ENCODE data around the gene PML.

PML gene, protein sequence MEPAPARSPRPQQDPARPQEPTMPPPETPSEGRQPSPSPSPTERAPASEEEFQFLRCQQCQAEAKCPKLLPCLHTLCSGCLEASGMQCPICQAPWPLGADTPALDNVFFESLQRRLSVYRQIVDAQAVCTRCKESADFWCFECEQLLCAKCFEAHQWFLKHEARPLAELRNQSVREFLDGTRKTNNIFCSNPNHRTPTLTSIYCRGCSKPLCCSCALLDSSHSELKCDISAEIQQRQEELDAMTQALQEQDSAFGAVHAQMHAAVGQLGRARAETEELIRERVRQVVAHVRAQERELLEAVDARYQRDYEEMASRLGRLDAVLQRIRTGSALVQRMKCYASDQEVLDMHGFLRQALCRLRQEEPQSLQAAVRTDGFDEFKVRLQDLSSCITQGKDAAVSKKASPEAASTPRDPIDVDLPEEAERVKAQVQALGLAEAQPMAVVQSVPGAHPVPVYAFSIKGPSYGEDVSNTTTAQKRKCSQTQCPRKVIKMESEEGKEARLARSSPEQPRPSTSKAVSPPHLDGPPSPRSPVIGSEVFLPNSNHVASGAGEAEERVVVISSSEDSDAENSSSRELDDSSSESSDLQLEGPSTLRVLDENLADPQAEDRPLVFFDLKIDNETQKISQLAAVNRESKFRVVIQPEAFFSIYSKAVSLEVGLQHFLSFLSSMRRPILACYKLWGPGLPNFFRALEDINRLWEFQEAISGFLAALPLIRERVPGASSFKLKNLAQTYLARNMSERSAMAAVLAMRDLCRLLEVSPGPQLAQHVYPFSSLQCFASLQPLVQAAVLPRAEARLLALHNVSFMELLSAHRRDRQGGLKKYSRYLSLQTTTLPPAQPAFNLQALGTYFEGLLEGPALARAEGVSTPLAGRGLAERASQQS

DNA sequence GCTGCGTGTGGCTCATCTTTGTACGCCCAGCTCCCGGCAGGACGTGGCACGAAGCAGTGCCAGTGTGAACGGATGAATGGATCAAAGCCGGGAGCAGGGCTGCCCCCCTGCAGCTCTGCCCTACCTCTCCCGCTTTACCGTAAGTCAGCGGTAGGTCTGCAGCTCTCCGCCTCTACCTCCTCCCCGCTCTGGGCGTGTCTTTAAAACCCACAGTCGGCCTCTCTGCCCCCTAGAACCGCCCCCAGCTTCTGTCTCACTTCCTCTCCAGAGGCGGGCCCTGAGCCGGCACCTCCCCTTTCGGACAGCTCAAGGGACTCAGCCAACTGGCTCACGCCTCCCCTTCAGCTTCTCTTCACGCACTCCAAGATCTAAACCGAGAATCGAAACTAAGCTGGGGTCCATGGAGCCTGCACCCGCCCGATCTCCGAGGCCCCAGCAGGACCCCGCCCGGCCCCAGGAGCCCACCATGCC is at the start of gene PML:
Gene PML, plus strand, starts transcription at position 304 of the 471 bp plus-strand sequence. Its CDS starts 97 bp downstream, at position 401.
- H3K4me3 ChIP-seq (ENCODE audit: low read depth, low read length): peak within 1 kb of the TSS; percentile 92
- H3K9me3 ChIP-seq (ENCODE audit: control insufficient read depth, insufficient read depth, low read depth, low read length): no peaks in the 10 kb centered on the region
- peaks cover 19% of the 10 kb centered on the region for H3K4me1 ChIP-seq (ENCODE audit: control insufficient read depth, insufficient read depth, low read length)
- H3K27me3 ChIP-seq (ENCODE audit: control insufficient read depth, insufficient read depth, low read length): no peaks in the 10 kb centered on the region
- peak within 1 kb of the TSS; percentile 77 for H3K9ac ChIP-seq (ENCODE audit: low read length)
- no peak within 1 kb of the TSS for H3K27ac ChIP-seq (ENCODE audit: low read depth, low read length)
- H3K36me3 ChIP-seq (ENCODE audit: control insufficient read depth, insufficient read depth, low read length): peaks cover 18% of the 10 kb centered on the region

DNA sequence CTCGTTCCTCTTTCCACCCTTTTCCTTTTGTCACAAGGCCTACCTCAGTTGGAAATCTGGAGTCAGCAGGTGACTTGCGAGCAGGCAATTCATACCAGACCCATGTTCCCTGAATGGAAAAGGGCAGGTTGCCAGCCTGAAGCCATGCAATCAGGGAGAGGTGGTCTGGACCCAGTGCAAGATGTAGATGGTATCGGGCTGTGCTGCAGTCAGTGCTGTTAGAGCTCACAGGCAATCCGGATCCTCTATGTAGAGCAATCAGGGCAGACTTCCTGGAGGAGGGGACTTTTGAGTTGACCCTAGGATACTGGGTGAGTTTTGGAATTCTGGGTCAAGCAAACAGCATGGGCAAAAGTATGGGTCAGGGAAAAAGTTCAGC is 49.4 kb upstream of the PML start:
- H3K4me3 ChIP-seq (ENCODE audit: low read depth, low read length): no peak overlapping the region
- peaks cover 8% of the 10 kb centered on the region for H3K36me3 ChIP-seq (ENCODE audit: control insufficient read depth, insufficient read depth, low read length)
- no peaks in the 10 kb centered on the region for H3K9me3 ChIP-seq (ENCODE audit: control insufficient read depth, insufficient read depth, low read depth, low read length)

DNA sequence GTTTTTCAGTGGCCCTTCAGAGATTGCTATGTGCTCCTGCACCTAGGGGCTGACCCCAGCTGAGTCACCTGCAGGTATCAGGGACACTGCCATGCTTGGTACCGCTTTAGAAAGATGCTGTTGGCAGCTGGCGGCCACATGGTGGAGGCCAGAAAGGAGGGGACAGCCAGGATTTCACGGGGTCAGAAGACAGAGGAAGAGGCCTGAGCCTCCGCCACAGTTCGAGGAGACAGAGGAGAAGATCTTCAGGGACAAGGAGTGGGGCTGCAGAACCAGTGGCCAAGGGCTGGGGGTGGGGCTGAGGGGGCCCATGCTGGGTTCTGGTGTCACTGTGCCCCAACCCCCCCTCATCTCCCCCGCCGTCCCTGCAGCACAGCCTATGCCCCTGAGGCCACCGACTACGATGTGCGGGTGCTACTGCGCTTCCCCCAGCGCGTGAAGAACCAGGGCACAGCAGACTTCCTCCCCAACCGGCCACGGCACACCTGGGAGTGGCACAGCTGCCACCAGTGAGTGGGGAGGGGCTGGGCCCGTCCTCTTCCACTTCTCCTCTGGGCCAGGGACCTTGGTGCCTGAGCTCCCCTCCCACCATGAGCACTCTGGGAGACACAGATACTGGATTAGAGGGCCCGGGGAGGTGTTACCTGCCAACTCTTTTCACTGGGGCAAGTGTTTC is 48.3 kb upstream of the PML start:
- H3K27ac ChIP-seq (ENCODE audit: low read depth, low read length): no peak overlapping the region
- H3K27me3 ChIP-seq (ENCODE audit: control insufficient read depth, insufficient read depth, low read length): no peaks in the 10 kb centered on the region
- no peak overlapping the region for H3K4me3 ChIP-seq (ENCODE audit: low read depth, low read length)
- H3K9me3 ChIP-seq (ENCODE audit: control insufficient read depth, insufficient read depth, low read depth, low read length): no peaks in the 10 kb centered on the region
- peaks cover 24% of the 10 kb centered on the region for H3K4me1 ChIP-seq (ENCODE audit: control insufficient read depth, insufficient read depth, low read length)
- no peak overlapping the region for H3K9ac ChIP-seq (ENCODE audit: low read length)
- H3K36me3 ChIP-seq (ENCODE audit: control insufficient read depth, insufficient read depth, low read length): peaks cover 8% of the 10 kb centered on the region

More for the DNA sequence above, 49.4 kb upstream of the PML start:
- Histone ChIP-seq H3K27me3 (ENCODE audit: control insufficient read depth, insufficient read depth, low read length) (no peaks in the 10 kb centered on the region), H3K9ac (ENCODE audit: low read length) (no peak overlapping the region), H3K27ac (ENCODE audit: low read depth, low read length) (no peak overlapping the region), H3K4me1 (ENCODE audit: control insufficient read depth, insufficient read depth, low read length) (peaks cover 27% of the 10 kb centered on the region; the same call in 1 of the 2 replicates)

DNA sequence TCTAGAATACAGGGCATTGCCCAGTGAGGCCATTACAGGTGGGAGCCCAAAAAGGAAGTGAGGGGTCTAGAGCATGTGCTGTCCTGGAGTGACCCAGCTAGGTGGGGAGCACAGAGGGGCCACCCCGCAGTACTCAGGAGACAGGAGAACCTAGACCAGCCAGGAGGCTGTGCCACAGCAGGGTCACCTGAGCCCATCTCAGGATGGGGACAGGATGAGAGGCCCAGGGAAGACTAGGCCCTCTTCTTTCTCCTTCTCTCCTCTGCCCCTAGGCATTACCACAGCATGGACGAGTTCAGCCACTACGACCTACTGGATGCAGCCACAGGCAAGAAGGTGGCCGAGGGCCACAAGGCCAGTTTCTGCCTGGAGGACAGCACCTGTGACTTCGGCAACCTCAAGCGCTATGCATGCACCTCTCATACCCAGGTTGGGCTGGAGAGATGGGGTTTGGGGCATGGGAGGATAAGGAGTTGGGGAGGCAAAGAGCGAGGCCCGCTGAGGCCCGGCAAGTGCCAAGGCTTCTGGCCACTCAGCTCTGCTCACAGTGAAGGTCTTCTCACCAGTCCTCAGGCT is 47.6 kb upstream of the PML start:
- Histone ChIP-seq H3K9ac (ENCODE audit: low read length) (no peak overlapping the region), H3K4me3 (ENCODE audit: low read depth, low read length) (no peak overlapping the region), H3K36me3 (ENCODE audit: control insufficient read depth, insufficient read depth, low read length) (peaks cover 8% of the 10 kb centered on the region), H3K27me3 (ENCODE audit: control insufficient read depth, insufficient read depth, low read length) (no peaks in the 10 kb centered on the region), H3K27ac (ENCODE audit: low read depth, low read length) (no peak overlapping the region), H3K9me3 (ENCODE audit: control insufficient read depth, insufficient read depth, low read depth, low read length) (no peaks in the 10 kb centered on the region), H3K4me1 (ENCODE audit: control insufficient read depth, insufficient read depth, low read length) (peaks cover 25% of the 10 kb centered on the region)

DNA sequence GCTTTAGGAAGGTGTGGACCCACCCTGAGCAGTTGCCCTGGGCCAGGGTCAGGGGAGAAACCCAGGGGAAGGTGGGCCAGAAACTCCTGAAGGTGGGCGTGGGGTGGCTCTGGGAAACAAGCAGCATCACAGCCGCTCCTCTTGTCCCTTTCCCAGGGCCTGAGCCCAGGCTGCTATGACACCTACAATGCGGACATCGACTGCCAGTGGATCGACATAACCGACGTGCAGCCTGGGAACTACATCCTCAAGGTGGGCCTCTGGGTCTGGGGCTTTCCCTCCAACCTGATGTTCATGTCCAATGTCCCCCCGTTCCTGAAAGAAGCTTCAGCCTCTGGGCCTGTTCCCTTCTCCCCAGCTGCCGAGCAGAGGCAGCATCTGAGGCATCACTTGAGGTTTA is 46.9 kb upstream of the PML start:
- H3K4me1 ChIP-seq (ENCODE audit: control insufficient read depth, insufficient read depth, low read length): peaks cover 26% of the 10 kb centered on the region
- H3K27ac ChIP-seq (ENCODE audit: low read depth, low read length): no peak overlapping the region
- H3K4me3 ChIP-seq (ENCODE audit: low read depth, low read length): no peak overlapping the region
- H3K9me3 ChIP-seq (ENCODE audit: control insufficient read depth, insufficient read depth, low read depth, low read length): no peaks in the 10 kb centered on the region
- no peak overlapping the region for H3K9ac ChIP-seq (ENCODE audit: low read length)
- H3K27me3 ChIP-seq (ENCODE audit: control insufficient read depth, insufficient read depth, low read length): no peaks in the 10 kb centered on the region
- H3K36me3 ChIP-seq (ENCODE audit: control insufficient read depth, insufficient read depth, low read length): peaks cover 8% of the 10 kb centered on the region

DNA sequence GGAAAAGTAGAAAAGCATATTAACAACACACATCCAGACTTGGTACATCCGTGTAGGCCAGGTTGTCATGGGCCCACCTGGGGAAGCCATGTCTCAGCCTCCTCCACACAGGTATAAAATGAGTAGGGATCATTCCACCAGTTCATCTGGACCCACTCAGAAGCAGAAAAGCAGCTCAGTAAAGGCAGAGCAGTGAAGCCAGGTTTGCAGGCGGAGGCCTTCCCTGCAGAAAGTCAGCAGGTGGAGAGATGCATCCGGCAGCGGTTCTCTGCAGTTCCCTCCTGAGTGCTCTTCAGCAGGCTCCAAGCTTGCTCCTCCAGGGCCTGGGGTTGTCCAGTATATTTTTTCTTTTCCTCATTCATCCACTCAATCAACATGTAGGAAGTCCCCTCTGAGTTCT is 46.1 kb upstream of the PML start:
- Histone ChIP-seq H3K4me1 (ENCODE audit: control insufficient read depth, insufficient read depth, low read length) (peaks cover 26% of the 10 kb centered on the region), H3K27ac (ENCODE audit: low read depth, low read length) (no peak overlapping the region)

DNA sequence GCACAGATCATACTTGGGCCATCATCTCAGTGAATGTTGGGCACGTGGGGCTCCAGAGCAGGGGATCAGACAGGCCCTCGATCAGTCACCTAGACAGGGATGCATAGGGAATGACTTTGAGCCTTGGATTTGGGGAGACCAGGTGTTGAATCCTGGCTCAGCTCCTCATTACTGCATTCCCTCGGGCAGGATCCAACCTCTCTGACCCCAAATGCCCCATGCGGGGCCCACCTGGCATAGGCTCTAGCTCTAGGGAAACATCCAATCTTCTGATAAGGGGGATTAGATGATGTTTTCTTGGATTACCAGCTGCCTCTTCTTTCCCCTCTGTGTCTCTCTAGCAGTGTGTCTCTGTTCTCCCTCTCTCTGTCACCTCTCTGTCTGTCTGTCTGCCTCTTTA is 45.5 kb upstream of the PML start:
- H3K4me3 ChIP-seq (ENCODE audit: low read depth, low read length): no peak overlapping the region
- H3K9ac ChIP-seq (ENCODE audit: low read length): no peak overlapping the region
- H3K4me1 ChIP-seq (ENCODE audit: control insufficient read depth, insufficient read depth, low read length): peaks cover 24% of the 10 kb centered on the region
- no peaks in the 10 kb centered on the region for H3K27me3 ChIP-seq (ENCODE audit: control insufficient read depth, insufficient read depth, low read length)
- H3K9me3 ChIP-seq (ENCODE audit: control insufficient read depth, insufficient read depth, low read depth, low read length): no peaks in the 10 kb centered on the region
- H3K27ac ChIP-seq (ENCODE audit: low read depth, low read length): no peak overlapping the region
- H3K36me3 ChIP-seq (ENCODE audit: control insufficient read depth, insufficient read depth, low read length): peaks cover 8% of the 10 kb centered on the region

More for the DNA sequence above, 46.1 kb upstream of the PML start:
- Histone ChIP-seq H3K27me3 (ENCODE audit: control insufficient read depth, insufficient read depth, low read length) (no peaks in the 10 kb centered on the region), H3K9me3 (ENCODE audit: control insufficient read depth, insufficient read depth, low read depth, low read length) (no peaks in the 10 kb centered on the region), H3K36me3 (ENCODE audit: control insufficient read depth, insufficient read depth, low read length) (peaks cover 8% of the 10 kb centered on the region), H3K9ac (ENCODE audit: low read length) (no peak overlapping the region), H3K4me3 (ENCODE audit: low read depth, low read length) (no peak overlapping the region)

DNA sequence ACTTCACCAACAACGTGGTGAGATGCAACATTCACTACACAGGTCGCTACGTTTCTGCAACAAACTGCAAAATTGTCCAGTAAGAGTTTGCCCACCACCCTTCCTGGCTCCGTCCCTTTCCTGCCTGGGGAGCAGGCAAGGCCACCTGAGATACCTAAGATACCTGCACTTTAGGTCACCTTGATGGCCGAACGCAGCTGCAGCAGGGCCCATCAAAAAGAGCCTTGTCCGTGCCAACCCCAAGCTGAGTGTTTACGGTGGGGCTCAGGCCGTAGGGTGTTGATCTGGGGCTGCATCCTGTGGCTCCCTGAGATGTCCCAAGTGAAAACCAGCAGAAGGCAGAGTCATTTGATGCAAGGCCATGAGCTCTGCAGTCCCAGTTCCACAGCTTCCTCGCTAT is 45.0 kb upstream of the PML start:
- Histone ChIP-seq H3K36me3 (ENCODE audit: control insufficient read depth, insufficient read depth, low read length) (peaks cover 8% of the 10 kb centered on the region), H3K27me3 (ENCODE audit: control insufficient read depth, insufficient read depth, low read length) (no peaks in the 10 kb centered on the region), H3K27ac (ENCODE audit: low read depth, low read length) (no peak overlapping the region), H3K9ac (ENCODE audit: low read length) (no peak overlapping the region), H3K4me3 (ENCODE audit: low read depth, low read length) (no peak overlapping the region), H3K4me1 (ENCODE audit: control insufficient read depth, insufficient read depth, low read length) (peaks cover 20% of the 10 kb centered on the region), H3K9me3 (ENCODE audit: control insufficient read depth, insufficient read depth, low read depth, low read length) (no peaks in the 10 kb centered on the region)

DNA sequence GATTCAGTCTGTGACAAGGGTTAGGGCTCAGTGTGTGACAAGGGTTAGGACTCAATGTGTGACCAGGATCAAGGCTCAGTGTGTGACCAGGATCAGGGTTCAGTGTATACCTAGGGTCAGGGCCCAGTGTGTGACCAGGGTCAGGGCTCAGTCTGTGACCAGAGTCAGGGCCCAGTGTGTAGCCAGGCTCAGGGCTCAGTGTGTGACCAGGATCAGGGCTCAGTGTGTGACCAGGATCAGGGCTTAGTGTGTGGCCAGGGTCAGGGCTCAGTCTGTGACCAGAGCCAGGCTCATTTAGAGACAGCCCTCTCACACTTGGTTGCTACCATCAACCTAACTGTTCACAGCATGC is 44.1 kb upstream of the PML start:
- Histone ChIP-seq H3K27me3 (ENCODE audit: control insufficient read depth, insufficient read depth, low read length) (no peaks in the 10 kb centered on the region), H3K4me1 (ENCODE audit: control insufficient read depth, insufficient read depth, low read length) (peaks cover 18% of the 10 kb centered on the region), H3K27ac (ENCODE audit: low read depth, low read length) (no peak overlapping the region), H3K9me3 (ENCODE audit: control insufficient read depth, insufficient read depth, low read depth, low read length) (no peaks in the 10 kb centered on the region), H3K9ac (ENCODE audit: low read length) (peak overlapping the region; percentile 7), H3K36me3 (ENCODE audit: control insufficient read depth, insufficient read depth, low read length) (peaks cover 8% of the 10 kb centered on the region), H3K4me3 (ENCODE audit: low read depth, low read length) (no peak overlapping the region)

DNA sequence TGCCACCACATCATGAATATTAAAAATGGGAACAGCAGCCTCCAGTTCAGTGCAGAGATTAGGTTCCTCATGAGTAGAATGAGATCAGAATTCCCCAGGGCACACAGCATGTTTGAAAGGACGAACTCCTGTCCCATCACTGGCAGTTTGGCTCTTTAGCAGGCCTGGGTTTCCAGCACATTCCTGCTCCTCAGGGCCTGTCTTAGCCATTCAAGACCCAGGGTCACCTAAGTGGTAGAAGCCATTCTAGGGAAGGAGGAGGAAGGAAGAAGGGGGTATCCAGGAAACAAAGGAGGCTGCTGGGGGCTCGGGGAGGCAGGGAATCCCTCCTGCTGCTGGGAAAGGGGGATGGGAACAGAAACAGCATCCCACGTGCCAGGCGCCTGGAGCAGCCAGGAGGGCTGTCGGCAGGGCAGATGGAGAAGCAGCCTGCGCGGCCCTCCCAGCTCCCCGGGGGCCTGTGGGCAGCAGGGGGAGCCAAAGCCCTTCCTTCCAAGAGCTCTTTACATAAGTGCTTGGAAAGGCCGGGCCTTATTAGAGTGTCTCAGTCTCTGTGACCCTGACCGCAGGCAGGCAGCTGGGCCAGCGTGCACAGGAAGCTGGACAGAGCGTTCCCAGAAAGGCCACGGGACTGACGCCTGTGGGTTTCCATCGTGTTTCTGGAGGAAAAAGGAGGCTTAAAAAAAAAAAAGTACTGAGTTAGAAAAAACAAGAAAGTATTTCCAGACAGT is 43.5 kb upstream of the PML start:
- H3K27ac ChIP-seq (ENCODE audit: low read depth, low read length): no peak overlapping the region; the same call in 1 of the 2 replicates
- H3K27me3 ChIP-seq (ENCODE audit: control insufficient read depth, insufficient read depth, low read length): no peaks in the 10 kb centered on the region
- peak overlapping the region; percentile 4 for H3K9ac ChIP-seq (ENCODE audit: low read length)
- peaks cover 18% of the 10 kb centered on the region for H3K4me1 ChIP-seq (ENCODE audit: control insufficient read depth, insufficient read depth, low read length)
- H3K36me3 ChIP-seq (ENCODE audit: control insufficient read depth, insufficient read depth, low read length): peaks cover 8% of the 10 kb centered on the region
- no peak overlapping the region for H3K4me3 ChIP-seq (ENCODE audit: low read depth, low read length)
- H3K9me3 ChIP-seq (ENCODE audit: control insufficient read depth, insufficient read depth, low read depth, low read length): no peaks in the 10 kb centered on the region

All from HUES6 (cell line).